Epidermal melanocyte (primary cell): ENCODE measurements around the gene NUP210L.

Source experiments
- DNase-seq: peaks from one replicate; pipeline ENCODE4 v3.0.0; 2011; ENCODE audit warnings: low spot score; ENCODE audit not compliant: insufficient read length

NUP210L gene

DNA sequence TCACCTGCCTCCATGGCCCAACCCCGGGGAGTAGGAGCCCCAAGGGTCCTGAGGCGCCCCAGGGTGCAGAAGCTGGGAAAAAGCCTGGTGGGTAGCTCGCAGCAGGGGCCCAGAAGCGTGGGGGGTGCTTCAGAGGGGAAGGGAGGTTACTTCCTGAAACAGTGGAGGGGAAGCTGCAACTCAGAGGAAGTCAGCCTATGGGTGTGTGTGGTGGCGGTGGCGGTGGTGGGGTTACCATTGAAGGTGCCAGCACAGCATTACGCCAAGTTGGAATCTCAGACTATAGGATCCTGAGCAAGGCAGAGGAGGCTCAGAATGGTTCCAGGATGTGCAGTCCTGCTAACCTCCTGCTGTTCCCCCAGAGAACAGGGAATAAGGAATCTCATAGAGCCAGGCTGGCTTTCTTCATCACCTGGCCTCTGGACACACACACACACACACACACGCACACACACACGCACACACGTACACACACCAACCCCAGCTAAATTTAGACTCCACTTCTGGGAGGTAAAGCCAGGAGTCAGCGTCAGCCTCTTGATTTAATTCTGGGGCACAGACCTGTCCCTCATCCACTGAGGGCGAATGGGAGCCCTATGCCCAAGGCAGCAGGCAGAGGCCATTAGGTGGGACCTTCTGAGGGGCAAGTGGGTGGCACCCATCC, 209.6 kb downstream of the NUP210L start:
- no peak for DNase-seq

GRCh38 chr1:153944827-153945117, 210.1 kb downstream of the NUP210L start:
- no peak for DNase-seq

DNA sequence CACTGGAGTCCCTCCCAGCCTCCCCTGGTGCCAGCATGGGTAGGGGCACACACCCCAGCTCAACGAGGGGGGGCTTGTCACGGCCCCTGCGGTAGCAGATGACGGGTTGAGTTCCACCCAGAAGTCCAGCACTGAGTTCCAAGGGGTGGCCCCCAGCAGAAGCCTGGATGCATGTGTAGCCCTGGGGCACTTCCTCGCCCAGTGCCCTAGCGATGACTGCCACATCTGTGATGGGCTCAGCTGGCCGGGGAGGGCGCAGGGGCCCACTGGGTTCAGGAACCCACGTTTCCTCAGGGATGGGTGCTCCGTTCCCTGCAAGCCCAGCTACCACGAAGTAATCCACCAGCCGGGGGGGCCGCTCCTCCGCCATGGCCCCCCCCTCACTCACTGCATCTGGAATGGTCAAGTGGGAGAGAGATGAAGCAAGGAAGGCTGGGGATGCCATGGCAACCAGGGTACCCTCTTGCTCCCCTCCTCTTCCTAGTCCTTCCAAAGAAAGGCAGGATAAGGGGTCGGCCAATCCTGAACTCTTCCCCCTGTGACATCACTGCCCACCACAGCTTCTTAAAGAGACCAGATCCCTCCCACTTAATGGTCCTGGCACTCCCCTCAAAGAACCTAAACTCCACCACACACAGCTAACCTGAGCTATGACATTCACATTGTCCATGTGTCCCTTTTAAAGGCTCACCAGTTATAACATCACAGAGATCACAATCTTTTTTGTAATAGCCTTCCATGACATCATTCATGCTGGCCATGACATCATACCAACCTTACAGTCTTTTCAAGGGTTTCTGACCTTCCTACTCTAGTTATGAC, 210.7 kb downstream of the NUP210L start:
- peak; percentile 12 for DNase-seq

GRCh38 chr1:153942766-153943549, 211.9 kb downstream of the NUP210L start:
- DNase-seq: no peak
